Peyer's patch (tissue), 4 donors: ENCODE measurements around the gene RBM20.

ENCODE experiments used
- CTCF ChIP-seq, 6 experiments: fragments of 450-650 bp in 4 of 6; fragments of 200-600 bp in 2 of 6; sonication (generic) in 1 of 6; IDR thresholded peaks; one replicate each; pipeline ENCODE4 v1.5.1; 2017 to 2019; ENCODE audit warnings: antibody characterized with exemption in 6 of 6, mild to moderate bottlenecking in 3 of 6, moderate library complexity in 1 of 6
- POLR2A ChIP-seq, 2 donors: fragments of 450-650 bp; IDR thresholded peaks; one replicate each; pipeline ENCODE4 v1.5.1; 2017; ENCODE audit warnings: antibody characterized with exemption in 2 of 2, mild to moderate bottlenecking in 2 of 2, moderate library complexity in 2 of 2

- TF ChIP-seq CTCF (IDR thresholded peaks at IDR 0.05), result no peak
- TF ChIP-seq POLR2A (IDR thresholded peaks at IDR 0.05), result no peak
Measured at GRCh38 chr10:110777661-110778060, 133.5 kb downstream of the RBM20 start.
